Measurements from ENCODE around the gene ZNF835.

ZNF835 gene

DNA sequence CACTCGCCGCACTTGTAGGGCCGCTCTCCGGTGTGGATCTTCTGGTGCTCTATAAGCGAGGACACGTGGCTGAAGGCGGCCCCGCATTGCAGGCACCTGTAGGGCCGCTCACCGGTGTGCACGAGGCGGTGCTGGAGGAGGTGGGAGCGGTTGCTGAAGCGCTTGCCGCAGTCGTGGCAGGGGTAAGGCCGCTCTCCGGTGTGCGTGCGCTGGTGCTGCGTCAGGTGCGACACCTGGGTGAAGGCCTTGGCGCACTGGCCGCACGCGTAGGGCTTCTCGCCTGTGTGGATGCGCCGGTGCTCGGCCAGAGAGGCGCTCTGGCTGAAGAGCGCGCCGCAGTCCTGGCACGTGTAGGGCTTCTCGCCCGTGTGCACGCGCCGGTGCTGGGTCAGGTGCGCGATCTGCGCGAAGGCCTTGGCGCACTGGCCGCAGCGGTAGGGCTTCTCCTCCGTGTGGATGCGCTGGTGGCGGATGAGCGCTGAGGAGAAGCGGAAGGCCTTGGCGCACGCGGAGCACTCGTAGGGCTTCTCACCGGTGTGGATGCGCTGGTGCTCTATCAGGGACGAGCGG, 7.5 kb downstream of the ZNF835 start:
- no peak for DNase-seq (ENCODE audit: low read depth in 4 of 4, low spot score in 1 of 4)

DNA sequence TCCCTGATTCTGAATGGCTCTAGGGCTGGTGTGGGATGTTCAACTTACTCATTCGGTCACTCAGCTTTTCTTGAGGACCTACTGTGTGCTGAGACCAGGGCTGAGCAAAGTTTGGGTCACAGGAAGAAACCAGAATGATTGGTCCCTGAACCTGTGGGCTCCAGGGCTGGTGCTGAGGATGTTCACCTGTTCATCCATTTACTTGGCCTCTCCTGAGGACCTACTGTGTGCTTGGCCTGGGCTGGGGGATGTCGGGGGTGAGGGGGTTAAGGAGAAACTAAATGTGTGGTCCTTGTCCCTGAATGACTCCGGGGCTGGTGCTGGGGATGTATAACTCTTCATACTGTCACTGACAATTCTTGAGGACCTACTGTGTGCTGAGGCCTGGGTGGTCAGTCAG, 10.3 kb downstream of the ZNF835 start:
- no peak for DNase-seq (ENCODE audit: low read depth in 4 of 4, low spot score in 1 of 4)

DNA sequence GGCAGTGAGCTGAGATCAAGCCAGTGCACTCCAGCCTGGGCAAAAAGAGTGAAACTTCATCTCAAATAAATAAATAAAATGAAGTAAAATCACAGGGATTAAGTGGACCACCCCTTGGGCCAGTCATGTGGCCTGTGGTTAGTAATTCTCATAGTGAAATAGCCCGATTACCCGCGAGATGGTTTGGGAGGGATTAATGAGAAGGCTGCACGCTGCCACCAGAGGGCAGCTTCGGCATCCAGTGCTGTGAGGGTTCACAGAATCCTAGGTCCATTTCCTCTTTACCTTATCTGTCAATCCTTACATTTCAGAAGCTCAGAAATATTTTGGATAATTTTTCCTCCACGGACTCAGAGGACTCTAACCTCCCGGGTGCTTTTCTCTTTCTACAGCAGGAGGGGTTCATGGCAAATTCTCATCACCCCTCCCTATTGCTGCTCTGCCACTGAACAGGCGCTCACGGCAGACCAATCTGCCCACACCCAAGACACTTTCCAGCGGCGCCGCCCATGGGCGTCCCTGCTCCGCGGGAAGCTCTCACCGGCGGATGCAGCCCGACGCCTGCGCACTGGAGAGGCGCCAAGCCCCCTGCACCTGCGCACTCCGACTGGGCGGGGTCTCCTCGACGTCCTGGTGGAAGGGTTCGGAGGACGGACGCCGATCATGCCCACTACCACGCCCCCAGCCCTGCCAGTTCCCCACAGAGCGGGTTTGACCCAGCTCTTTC, 11.0 kb downstream of the ZNF835 start:
- DNase-seq (ENCODE audit: low read depth in 4 of 4, low spot score in 1 of 4): no peak

DNA sequence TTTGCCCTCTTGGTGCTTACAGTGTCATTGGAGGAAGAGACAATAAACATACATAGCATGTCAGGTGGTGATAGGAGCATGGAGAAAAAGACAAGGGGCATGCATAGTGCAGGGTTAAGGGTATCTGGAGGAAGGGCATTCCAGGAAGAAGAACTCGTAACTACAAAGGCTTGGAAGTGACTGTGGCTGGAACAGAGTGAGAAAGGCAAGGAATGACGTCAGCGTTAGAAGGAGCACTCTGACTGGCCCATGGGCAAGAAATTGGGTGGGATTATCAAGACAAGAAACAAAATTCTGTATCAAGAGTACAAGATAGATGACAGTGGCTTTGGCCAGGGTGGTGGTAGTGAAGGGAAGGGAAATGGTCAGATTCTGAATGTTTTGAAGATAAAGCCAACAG, 17.4 kb downstream of the ZNF835 start:
- no peak for DNase-seq (ENCODE audit: low read depth in 4 of 4, low spot score in 1 of 4)

DNA sequence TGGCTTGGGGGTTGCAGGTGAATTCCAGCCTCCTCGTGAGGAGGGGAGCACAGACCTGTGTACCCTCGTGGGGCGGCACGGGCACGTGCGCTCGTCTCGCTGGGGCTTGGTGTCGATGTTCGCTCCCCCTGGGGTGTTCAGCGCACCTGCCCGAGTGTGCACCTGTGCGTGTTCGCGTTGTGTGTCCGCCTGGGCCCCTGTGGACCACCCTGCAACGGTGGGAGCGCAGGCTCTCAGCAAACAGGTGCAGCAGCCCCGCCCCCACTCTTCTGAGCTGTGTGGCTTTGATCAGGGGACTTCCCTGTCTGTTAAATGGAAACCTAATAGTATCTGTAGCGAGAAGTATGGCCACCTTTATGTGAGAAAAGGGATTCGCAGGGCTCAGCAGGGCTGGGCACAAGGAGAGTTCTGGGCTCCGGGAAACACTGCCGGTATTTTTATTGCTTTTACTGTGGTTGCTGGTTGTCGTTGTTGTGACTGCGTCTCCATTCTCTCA, 28.0 kb downstream of the ZNF835 start:
- DNase-seq (ENCODE audit: low read depth in 4 of 4, low spot score in 1 of 4): no peak

DNA sequence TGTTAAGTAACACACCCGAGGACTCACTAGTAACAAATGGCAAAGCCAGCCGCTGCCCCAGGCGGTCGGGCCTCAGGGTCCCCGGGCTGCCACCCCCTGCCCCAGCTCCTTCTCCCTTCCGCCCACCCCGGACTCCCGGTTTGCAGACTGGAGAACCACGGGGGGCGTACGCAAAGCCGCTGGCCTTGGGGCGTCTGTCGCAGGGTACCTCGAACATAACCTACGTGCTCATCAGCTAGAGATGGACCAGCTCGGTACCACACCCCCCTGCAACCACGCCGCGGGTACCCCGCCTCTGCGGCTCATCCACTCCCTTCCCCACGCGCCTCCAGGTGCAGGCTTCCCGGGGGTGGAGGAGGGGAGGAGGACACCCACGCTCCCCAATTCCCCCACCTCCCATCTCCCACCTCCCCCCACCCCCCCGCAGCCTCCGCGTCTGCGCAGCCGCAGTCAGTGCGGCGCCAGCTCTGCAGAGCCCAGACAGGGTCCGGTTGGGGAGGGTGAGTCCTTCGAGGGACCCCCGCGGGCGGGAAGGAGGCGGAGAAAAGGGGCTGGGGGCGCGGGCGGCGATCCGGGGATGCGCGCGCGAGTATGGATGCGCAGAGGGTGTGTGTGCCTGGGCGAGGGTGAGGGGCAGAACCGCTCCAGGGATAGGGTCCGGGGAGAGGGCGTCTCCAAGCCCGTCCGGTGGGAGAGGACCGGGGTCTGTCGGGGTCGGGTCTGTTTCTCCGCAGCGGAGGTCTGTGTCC, 28.7 kb downstream of the ZNF835 start, which contains the start of gene SMIM17:
TSS of gene SMIM17 (plus strand) at position 449 of the 749 bp plus-strand sequence. CDS start 2,509 bp downstream, outside the sequence.
- no peak for DNase-seq (ENCODE audit: low read depth in 4 of 4, low spot score in 1 of 4)

DNA sequence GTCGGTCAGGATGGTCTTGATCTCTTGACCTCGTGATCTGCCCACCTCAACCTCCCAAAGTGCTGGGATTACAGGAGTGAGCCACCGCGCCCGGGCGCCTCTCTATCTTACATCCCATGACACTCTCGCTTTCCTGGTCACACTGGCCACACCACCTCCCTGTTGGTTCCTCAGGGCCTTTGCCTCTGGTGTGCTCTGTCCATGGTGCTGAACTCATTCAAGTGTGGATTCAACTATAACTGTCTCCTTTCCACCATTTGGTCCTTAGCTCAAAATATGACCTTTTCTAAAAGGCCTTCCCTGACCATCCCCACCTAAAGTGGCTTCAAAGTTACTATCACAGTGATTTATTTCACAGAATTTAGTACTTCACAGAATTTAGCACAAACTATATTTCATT, 32.3 kb downstream of the ZNF835 start:
- no peak for DNase-seq (ENCODE audit: low read depth in 4 of 4, low spot score in 1 of 4)

DNA sequence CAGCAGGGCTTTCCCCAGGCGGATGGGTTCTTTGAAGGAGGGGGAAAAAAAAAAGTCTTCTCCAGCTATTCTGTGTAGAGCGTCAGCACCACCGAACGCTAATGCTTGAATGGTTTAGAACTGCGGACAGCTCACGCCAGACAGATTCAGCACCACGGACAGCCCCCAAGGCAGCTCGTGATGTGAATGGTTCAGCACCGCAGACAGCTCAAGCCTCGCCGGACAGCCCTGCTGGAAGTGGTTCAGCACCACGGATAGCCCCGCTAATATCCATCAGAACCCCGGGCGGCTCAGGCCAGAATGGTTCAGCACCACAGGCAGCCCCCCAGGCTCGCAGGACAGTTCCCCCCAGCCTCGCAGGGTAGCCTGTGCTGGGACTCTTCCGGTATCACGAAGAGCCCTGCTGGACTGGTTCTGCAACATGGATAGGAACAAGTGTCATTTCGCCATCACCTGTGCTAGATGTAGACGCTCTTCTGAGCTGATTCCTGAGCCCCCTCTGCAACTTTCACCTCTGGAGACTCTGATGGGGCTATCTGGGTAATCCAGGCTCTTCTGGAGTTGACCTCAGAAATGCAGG, 33.5 kb downstream of the ZNF835 start:
- DNase-seq (ENCODE audit: low read depth in 4 of 4, low spot score in 1 of 4): peak in 2 of 4 experiments; percentile 2 to 6

DNA sequence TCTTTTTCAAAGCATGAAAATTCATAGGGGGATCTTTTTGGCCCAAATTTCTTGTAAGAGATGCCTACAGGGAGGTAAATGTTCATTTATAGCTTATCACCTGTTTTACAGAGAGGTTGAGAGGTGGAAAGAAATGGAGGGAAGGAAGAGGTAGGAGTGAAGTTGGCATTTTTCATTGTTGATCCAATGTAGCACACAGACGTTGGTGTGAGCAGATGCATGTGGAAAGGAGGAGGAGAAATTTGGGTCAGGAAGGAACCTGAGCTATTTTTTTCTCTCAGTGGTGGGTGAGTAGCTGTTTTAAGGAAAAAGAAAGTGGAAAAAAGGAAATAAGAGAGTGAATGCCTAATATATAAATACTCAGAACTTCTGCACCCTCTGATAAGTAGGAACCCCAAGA, 38.5 kb downstream of the ZNF835 start:
- no peak for DNase-seq (ENCODE audit: low read depth in 4 of 4, low spot score in 1 of 4)

DNA sequence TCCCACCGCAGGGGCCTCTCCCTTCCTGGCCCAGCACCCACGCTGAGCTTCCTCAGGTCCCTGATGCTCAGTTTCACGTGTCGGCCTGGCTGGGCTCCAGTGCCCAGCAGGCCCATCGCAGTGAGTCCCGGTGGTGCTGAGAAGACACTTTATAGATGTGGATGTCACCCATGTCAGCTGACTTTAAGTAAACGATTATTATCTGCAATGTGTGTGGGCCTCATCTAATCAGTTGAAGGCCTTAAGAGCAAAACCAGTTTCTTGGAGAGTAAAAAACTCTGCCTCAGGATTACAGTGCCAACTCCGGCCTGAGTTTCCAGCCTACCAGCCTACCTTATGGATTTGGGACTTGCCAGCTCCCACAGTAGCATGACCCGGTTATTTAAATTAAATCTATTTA, 45.8 kb downstream of the ZNF835 start:
- DNase-seq (ENCODE audit: low read depth in 4 of 4, low spot score in 1 of 4): no peak

DNA sequence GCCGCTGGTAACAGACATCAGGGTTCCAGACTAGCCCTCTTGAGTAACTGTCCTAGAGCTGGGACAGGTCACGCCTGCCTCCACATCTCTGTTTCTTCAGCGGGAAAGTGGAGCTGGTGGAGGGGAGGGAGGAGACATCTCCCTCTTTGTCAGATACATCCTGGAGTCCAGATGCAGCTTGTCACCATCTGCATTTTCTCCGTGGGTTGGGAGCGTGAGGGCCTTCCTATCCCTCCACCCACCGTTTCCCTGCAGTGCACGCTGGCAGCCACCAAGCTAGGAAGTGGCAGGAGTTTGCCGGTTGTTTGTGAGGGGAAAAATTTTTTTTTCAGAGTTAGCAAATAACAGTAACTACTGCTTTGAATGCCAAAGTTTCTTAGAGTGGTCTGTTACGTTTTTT, 48.6 kb downstream of the ZNF835 start:
- DNase-seq (ENCODE audit: low read depth in 4 of 4, low spot score in 1 of 4): no peak

DNA sequence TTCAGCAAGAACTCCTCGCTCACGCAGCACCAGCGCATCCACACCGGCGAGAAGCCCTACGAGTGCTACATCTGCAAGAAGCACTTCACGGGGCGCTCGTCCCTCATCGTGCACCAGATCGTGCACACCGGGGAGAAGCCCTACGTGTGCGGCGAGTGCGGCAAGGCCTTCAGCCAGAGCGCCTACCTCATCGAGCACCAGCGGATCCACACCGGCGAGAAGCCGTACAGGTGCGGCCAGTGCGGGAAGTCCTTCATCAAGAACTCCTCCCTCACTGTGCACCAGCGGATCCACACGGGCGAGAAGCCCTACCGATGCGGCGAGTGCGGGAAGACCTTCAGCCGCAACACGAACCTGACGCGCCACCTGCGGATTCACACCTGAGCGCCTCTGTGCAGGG, 49.2 kb downstream of the ZNF835 start:
- DNase-seq (ENCODE audit: low read depth in 4 of 4, low spot score in 1 of 4): no peak

DNA sequence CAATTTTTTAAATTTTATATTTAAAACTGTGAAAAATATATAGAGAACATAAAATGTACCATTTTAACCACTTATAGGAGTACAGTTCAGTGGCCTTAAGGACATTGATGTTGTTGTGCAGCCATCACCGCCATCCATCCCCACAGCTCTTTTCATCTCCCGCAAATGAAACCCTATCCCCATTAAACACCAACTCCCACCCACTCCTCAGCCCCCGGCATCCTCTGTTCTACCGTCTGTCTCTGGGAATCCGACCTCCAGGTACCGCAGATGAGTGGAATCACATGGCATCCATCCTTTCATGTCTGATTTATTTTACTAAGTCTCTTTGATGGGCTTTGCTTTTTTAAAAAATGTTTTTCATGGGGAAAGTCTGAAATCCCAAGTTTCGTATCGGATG, 52.4 kb downstream of the ZNF835 start:
- no peak for DNase-seq (ENCODE audit: low read depth in 4 of 4, low spot score in 1 of 4)

DNA sequence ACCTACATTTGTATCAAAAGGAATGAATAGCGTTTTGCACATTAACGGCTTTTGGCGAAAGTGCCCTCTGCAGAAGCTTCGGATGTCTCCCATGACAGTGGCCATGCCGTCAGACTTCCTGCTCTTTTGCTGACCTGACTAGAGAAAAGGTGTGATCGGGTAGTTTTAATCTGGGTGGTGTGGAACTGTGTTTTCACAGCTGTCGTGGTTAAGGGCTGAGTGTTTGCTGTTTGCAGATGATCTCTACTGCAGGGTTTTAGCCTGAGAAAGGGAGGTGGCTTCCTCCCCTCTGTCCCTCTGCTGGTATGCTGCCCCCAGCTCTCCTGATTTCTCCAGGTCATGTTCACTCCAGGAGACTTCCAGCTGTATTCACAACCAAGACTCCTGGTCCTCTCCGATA, 54.0 kb downstream of the ZNF835 start:
- DNase-seq (ENCODE audit: low read depth in 4 of 4, low spot score in 1 of 4): no peak

DNA sequence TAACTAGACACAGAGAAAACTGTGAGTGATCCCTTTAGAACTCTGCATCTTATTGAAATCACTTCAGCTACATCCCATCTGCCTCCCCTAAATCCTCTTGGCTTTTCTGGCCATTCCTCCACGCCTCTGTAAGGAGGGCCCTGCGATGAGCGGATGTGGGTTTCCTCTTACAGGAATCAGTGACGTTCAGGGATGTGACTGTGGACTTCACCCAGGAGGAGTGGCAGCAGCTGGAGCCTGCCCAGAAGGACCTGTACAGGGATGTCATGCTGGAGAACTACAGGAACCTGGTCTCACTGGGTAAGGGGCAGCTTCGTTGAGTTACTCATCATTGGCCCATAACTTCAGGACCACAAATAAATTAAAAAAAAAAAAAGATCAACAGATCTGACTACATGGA, 57.9 kb downstream of the ZNF835 start:
- no peak for DNase-seq (ENCODE audit: low read depth in 4 of 4, low spot score in 1 of 4)

DNA sequence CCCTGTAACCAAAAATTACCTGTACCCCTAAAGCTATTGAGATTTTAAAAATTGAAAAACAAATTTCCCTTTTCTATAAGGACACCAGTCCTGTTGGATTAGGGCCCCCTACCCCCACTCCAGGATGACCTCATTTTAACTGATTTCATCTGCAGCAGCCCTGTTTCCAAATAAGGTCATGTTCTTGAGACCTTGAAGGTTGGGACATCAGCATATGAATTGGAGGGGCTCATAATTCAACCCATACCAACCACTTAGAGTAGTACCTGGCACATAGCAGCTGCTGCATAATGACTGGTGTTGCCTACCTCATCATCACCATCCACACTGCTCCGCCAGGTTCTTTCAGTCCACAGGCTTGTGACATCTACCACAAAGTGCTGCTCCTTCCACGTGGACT, 58.8 kb downstream of the ZNF835 start:
- no peak for DNase-seq (ENCODE audit: low read depth in 4 of 4, low spot score in 1 of 4)

Data from stimulated activated CD4-positive, alpha-beta T cell treated with anti-CD3 and anti-CD28 coated beads, Interleukin-1b, Interleukin-23, amount 100 ng/mL, for 24 hours (primary cell).